GM10248 (cell line): ENCODE data around the gene MYPOP.
"Not testable (repeated sequence)": the region's sequence is repeated elsewhere in the genome, so short reads cannot be mapped to it uniquely, and the experiment has no call there.

Source experiments
- CTCF ChIA-PET: fragments of 300-600 bp; sonication (Branson Sonifier 250); formaldehyde crosslinking; extraction: SDS; loops from one replicate; lab custom pipeline; 2021; ENCODE audit warnings: antibody characterized with exemption; lab: Yijun Ruan, JAX
- POLR2A ChIA-PET: fragments of 350-650 bp; sonication (Branson Sonifier 250); formaldehyde crosslinking; extraction: SDS; loops from one replicate; lab custom pipeline; 2020; ENCODE audit warnings: antibody characterized with exemption; lab: Yijun Ruan, JAX
- DNase-seq: peaks from one replicate; pipeline ENCODE4 v3.0.0; 2012; ENCODE audit errors: extremely low spot score
- CTCF ChIP-seq: IDR thresholded peaks from 2 replicates; pipeline ENCODE4 v1.5.1; 2012; ENCODE audit warnings: mild to moderate bottlenecking, low read depth; ENCODE audit errors: extremely low read depth, missing control alignments, control extremely low read depth

MYPOP gene

GRCh38 chr19:45900738-45901431 is 1.5 kb downstream of the MYPOP start:
- ChIA-PET CTCF (interaction anchor here (1.1 to 3.3 kb wide), 5 partner anchors 13 to 51 kb away, joined by 3 to 18 read pairs (median 3); partner anchors contain the start of gene IRF2BP1), POLR2A (interaction anchor here (0.6 kb wide), 1 partner anchor 131 kb away, joined by 3 read pairs; no protein-coding TSS in a partner anchor)
- TF ChIP-seq CTCF = no peak
- no peak for DNase-seq

GRCh38 chr19:45899919-45900589 is 2.4 kb downstream of the MYPOP start:
- no peak for TF ChIP-seq CTCF
- ChIA-PET CTCF (interaction anchor here (1.3 to 3.3 kb wide), 2 partner anchors 14 to 18 kb away, joined by 5 to 18 read pairs; partner anchors contain the start of gene IRF2BP1), POLR2A (no interaction called here)
- no peak for DNase-seq

GRCh38 chr19:45899253-45899652 is 3.2 kb downstream of the MYPOP start:
- ChIA-PET CTCF (no interaction called here), POLR2A (no interaction called here)
- no peak for TF ChIP-seq CTCF
- DNase-seq = no peak

- DNase-seq = no peak
- ChIA-PET POLR2A (no interaction called here), CTCF (no interaction called here)
- TF ChIP-seq CTCF = no peak
Observed at GRCh38 chr19:45897261-45897812, 5.1 kb downstream of the MYPOP start.

- POLR2A ChIA-PET, DNase-seq: not testable (repeated sequence)
- CTCF ChIA-PET = interaction anchor here (2.1 kb wide), 1 partner anchor 79 kb away, joined by 7 read pairs; no protein-coding TSS in a partner anchor
Observed at GRCh38 chr19:45895983-45896599, 6.3 kb downstream of the MYPOP start.

GRCh38 chr19:45895519-45895972 is 6.9 kb downstream of the MYPOP start:
- no peak for DNase-seq
- TF ChIP-seq CTCF = no peak
- POLR2A ChIA-PET = no interaction called here
- CTCF ChIA-PET = interaction anchor here (2.1 kb wide), 1 partner anchor 79 kb away, joined by 7 read pairs; no protein-coding TSS in a partner anchor
